ENCODE results near the gene RNMT.

DNA sequence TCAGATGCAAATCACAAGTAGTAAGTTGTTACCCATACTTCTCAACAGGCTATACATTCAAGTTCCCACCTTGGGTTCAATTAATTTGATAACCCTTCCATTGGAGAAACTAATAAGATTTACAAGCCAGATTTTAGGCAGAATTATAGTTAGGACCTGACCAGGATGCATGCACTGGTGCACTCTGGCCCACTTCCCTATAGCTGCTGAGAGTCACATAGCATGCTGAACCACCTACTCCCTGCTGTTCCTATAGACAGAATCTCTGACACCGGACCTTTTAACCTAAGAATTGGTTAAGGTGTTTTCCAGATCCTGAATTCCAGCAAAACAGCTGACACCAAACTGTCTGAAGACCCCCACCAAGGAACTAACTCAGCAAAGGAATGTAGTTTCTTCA, 26.3 kb upstream of the RNMT start:
- TF ChIP-seq, protein P1, sequence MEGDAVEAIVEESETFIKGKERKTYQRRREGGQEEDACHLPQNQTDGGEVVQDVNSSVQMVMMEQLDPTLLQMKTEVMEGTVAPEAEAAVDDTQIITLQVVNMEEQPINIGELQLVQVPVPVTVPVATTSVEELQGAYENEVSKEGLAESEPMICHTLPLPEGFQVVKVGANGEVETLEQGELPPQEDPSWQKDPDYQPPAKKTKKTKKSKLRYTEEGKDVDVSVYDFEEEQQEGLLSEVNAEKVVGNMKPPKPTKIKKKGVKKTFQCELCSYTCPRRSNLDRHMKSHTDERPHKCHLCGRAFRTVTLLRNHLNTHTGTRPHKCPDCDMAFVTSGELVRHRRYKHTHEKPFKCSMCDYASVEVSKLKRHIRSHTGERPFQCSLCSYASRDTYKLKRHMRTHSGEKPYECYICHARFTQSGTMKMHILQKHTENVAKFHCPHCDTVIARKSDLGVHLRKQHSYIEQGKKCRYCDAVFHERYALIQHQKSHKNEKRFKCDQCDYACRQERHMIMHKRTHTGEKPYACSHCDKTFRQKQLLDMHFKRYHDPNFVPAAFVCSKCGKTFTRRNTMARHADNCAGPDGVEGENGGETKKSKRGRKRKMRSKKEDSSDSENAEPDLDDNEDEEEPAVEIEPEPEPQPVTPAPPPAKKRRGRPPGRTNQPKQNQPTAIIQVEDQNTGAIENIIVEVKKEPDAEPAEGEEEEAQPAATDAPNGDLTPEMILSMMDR (IDR thresholded peaks at IDR 0.05): no peak
- TF ChIP-seq POLR2A (IDR thresholded peaks at IDR 0.05): no peak
